Stimulated activated CD4-positive, alpha-beta T cell treated with anti-CD3 and anti-CD28 coated beads, Interleukin-4, amount 100 ng/mL, for 24 hours (primary cell): ENCODE data around the gene TTC39A.

ENCODE experiments used
- DNase-seq: peaks from one replicate; pipeline ENCODE4 v3.0.0-alpha.2; 2020

TTC39A gene

DNA sequence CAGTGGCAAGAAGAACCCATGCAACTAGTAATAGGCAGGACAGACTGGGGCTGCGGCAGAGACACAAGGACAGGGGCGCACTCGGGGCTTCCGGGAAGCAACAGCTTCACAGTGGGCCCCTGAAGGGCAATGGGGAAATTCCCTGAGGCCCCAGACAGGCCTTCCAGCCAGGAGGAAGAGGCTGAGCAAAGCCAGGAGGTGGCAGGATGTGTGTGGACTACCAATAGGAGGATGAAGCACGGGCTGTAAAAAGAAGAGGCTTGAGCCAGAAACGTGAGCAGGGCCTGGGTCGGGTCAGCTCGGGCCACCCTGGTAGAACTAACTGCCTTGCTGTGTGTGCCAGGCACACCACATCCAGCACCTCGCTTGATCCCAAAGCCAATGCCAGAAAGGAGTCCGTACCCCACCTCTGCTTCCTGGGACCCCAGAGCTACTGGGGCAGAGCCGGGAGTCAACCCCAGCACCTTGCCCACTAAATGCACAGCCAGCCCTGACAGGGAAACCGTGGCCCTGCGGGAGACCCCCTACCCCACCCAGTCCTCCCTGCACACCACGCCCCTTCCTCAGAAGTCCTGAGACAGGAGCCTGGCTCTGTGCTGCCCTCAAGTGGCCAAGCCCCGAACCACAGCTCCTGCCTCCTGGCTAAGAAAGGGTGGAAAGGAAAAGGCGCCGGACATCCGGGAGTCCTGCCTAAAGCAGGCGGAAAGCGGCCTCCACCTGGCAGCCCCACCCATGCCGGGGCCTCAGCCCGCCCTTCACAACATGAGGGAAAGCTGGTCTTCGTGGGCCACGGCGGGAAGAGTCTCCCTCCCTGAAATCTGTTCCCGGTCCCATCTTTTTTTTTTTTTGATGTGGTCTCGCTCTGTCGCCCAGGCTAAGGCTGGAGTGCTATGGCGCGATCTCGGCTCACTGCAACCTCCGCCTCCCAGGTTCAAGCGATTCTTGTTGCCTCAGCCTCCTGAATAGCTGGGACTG, 33.7 kb downstream of the TTC39A start:
- DNase-seq: peak; percentile 76

DNA sequence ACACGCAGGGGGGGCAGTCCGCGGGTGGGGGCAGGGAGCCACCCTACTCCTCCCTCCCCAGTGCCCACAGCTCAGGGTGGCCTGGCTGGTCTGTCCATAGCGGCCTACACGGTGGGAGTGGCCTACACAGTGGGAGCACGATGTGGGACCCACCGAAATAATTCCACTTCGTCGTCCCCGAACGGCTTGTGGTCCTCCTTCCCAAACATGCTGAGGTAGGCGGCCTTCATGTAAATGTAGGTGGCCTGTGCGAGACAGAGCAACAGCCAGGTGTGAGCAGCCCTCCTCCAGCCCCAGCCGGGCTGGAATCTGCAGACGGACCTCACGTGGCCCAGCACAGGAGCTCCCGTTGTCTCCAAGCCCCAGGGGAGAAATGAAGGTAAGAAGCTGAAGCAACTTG, 34.4 kb downstream of the TTC39A start:
- no peak for DNase-seq

DNA sequence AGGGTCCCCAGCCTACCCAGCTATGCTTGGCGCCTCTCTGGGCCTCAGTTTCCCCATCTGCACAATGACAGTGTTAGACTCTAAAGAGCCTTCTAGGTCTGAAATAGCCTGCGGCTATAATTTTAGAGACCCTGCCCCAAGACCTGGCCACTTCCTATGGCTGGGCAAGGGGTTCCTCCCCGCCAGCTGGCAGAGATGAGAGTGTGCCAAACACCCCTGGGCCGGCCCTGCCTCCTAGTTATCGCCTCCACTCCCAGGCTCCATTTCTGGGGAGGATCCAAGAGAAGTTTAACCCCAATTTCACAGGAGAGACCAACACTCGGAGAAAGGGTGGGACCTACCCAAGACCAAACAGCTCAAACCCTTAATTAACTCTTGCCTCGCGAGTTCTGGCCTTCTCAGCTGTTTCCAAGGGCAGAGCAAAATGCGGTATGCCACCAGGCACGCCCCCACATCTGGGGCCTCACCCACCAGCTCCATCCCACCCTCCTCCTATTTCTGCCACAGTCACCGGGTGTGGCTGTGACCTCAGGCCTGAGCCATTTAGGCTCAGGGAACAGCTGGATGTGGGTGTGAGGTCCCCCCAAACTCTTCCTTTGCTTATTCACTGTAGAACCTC, 35.7 kb downstream of the TTC39A start:
- no peak for DNase-seq

DNA sequence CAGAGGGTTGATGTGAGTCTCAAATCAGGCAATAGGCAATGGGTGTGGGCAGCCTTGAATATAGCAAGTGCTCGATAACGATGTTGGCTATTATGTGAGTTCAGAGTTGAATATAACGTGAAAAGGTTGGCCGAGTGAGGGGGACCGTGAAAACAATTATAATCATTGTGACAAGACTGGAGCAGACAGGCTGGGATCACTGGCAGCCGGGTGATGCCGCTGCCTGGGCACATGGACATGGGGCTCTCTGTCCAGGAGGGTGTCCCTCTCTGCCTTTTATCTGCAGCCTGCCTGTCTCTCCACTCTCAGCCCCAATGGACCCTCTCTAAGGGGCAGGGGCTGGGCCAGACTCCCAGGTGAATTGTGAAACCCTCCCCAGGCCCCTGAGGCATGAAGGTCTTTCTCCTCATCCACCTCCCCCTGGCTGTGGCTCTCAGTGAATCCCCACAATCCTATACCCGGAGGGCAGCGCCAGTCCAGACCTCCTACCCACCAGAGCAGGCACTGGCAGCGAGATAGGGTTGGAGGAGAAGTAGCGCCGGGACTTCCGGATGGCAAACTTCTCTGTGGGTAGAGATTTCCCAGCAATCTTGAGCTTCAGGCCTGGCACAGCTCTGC, 36.4 kb downstream of the TTC39A start:
- no peak for DNase-seq

DNA sequence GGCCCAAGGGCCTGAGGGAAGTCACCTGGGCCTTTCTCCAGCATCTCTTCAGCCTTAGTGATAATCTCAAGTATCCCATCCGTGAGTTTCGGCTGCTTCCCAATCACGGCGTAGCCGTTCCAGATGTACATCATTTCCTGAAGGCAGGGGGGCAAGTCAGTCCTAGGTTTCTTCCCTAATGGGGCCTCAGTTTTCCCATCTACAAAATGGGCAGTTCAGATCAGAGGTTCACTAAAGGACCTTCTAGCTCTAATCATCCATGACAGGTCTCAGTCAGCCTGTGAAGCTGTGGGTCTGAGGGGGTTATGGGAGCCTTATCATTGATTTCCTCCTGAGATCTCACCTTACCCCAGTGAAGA, 39.9 kb downstream of the TTC39A start:
- no peak for DNase-seq

DNA sequence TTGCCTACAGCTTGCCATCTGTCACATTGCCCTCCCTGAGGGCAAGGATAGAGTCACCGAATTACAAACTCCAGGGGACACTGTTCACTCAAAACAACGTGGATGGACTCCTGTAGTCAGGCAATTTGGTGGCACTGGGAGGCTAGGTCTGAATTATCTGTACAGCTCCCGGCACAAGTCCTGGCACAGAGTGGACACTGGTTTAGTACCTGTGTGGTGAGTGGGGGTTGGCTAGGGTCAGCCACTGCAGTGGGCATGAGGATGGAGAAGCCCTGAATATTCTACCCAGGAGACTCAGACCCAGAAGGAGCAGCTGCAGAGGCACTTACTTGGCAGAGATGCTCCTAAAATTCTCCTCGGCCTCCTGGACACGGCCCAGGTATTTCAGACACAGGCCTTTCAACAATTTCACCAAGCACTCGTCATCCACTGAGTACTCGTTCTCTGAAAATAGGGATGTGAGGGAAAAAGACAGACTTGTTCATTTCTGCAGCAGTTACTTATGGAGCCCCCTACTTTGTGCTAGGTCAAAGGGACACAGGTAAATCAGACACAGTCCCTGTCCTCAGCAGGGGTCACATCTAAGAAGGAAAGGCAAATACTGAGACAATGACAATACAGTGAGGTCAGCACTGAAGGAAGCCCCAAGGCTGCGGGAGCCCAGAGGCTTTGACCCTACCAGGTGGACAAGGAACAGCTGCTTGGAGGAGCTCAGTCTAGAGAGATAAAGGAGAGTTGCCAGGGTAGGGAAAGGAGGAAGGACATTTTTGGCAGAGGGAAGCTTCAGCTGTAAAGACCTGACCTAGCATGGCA, 40.5 kb downstream of the TTC39A start:
- DNase-seq: no peak

DNA sequence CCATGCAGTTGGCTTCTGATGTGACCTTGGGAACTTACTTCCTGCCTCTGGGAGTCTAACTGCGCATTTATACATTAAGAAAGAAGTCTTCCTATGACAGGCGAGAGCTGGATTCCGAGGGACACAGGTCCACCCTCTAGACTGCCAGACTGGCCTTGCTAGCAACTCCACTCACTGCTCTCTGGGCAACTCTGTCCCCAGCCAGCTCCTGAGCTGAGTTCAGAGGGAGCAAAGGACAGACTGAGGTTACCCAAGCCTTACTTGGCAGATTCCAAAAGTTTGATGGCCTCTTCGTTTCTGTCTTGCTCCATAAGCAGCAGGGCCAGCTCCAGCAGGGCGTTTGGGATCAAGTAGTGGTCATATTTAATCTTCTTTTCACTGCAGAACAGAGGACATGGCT, 41.8 kb downstream of the TTC39A start:
- no peak for DNase-seq

DNA sequence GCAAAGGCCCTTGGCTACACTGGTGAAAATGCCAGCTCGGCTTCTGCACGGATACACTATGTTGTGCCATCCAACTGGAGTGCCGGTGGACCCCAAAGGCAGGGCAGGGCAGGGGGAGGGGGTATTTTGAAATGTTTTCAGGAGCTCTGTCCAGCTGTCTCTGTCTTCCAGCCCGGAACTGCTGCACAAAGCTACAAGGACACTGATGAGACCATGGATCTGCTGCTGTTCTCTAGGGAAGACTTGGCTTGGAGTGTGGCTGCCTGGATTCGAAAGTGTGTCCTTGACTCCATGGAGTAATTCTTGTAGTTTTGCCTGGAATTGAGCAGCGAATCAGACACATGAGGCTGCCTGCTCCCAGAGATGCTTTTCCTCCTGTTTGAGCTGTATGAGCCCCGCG, 42.4 kb downstream of the TTC39A start:
- DNase-seq: no peak

DNA sequence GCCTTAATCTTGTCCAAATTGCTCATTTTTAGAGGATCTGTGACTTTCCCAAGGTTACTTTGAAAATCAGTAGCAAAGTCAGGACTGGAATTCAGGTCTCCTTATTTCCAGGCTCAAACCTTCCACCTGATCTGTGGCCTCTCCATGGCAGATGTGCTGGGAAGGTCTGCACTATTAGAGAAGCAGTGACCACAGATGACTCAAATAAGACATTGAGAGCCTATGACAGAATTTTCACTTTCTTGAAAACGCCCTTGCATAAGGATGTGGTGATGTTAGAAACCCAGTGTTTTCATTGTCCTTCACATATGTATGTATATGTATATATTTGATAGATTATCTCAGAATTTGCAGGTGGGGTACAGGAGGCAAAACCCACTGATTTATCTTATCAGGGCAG, 45.3 kb downstream of the TTC39A start:
- no peak for DNase-seq

DNA sequence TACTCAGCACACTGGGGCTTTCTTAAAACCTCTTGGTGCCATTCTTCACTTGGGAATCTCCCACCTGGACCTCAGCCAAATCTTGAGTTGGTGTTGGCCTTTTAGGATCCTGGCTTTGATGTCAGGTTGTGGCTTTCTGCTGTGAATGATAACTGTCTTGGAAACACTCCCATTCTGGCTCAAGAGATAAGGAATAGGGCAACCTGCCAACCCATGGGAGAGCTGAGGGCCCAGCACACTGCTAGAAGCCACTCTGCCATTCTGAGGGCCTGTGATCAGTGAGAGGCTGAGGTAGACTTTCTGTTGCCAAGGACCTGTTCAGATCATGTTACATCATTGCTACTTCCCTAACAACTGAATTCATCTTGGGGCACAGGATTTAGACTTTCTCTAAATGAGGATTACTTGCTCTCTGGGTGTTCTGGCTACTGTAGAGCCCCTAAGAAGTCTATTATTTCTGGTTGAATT, 45.8 kb downstream of the TTC39A start:
- DNase-seq: no peak

DNA sequence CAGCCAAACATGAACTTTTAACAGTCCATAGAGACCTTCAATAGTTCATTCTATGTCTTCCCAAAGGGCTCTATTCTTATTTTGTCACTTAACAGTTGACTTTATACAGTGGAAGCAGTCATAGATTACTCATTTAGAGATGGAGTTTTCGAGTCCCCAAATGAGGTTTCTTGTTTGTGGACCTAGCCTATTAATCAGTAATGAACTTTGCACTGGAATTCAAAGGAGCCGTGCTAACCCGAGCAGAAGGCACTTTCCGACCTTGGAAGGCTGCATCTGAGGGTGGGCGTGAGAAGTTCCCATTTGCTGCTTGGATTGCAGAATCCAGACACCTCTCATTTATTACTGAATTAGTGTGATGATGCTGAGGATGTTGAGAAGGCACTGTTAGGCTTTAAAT, 46.4 kb downstream of the TTC39A start:
- DNase-seq: no peak

DNA sequence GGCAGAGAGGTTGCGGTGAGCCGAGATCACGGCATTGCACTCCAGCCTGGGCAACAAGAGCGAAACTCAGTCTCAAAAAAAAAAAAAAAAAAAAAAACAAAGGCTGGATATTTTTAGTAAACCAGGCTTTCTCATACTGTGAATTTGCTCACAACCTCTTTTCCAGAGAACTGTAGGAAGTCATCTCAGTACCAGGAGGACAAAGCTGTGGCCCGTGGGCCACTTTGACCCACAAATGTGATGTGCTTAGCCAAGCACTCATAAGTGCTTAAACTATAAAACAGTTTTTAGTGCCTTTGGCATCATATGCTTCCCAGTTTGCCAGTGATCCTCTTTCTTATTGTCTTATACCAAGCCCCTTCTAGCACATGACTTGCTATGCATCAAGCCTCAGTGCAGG, 47.8 kb downstream of the TTC39A start:
- no peak for DNase-seq

DNA sequence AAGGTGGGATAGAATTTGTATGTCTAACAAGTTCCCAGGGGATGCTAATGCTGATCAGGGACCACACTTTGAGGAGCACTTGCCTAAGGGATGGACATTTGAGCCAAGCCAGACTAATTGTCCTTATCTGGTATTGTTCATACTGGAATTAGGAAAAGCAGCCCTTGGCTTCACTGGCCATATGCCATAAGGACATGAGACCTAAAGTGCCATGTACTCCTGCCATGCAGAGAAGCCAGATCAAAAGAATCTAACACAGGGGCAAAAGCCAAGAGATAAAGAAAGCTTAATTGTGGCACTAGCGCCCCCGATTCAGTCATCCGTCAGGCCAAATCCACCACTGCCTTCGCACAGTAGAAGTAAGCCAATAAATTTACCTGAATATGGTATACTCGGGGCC, 48.6 kb downstream of the TTC39A start:
- no peak for DNase-seq

DNA sequence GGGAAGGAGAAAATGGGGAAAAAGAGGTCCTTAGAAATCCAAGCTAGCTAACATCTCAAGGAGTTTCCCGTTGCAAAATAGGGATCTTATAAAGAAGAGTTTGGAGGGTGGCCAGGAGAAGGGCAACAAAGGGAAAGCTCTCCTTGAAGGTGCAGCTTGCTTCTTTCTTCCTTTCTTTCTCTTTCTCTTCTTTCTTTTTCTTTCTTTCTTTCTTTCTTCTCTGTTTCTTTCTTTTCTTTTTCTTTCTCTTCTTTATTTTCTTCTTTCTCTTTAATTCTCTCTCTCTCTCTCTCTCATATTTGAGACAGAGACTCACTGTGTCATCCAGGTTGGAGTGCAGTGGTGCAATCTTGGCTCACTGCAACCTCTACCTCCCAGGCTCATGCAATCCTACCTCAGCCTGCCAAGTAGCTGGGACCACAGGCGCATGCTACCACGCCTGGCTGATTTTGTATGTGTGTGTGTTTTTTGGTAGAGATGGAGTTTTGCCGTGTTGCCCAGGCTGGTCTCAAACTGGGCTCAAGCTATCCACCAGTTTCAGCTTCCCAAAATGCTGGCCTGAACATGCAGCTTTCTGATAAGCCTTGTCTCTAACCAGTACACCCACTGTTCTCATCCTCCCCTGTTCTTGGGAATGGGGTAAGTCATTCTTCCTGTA, 49.9 kb downstream of the TTC39A start:
- no peak for DNase-seq

DNA sequence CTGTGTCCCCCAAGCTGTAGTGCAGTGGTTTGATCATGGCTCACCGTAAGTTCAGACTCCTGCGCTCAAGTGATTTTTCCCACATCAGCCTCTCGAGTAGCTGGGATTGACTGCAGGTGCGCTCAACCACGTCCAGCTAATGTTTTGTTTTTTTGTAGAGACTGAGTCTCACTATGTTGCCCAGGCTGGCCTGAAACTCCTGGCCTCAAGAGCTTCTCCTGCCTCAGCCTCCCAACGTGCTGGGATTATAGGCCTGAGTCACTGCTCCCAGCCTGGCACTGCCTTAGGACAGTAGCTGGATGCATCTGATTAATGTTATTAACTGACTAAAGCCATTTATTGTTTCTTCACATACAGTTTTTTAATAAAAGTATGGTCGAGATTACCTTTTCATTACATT, 54.1 kb downstream of the TTC39A start:
- DNase-seq: no peak

DNA sequence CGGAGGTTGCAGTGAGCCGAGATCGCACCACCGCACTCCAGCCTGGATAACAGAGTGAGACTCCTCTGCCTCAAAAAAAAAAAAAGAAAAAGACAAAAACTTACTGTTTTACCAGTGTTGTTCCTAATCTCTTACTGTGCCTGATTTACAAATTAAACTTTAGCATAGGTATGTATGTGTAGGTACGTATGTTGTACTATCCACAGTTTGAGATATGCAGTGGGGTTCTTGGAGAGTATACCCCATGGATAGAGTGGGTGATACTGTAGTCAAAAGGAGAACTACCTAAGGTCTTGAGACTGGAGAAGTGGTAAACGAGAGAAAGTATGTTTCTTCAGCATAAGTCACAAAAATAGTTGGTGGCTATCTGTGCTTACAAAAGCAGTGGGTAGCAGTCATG, 55.7 kb downstream of the TTC39A start:
- no peak for DNase-seq

DNA sequence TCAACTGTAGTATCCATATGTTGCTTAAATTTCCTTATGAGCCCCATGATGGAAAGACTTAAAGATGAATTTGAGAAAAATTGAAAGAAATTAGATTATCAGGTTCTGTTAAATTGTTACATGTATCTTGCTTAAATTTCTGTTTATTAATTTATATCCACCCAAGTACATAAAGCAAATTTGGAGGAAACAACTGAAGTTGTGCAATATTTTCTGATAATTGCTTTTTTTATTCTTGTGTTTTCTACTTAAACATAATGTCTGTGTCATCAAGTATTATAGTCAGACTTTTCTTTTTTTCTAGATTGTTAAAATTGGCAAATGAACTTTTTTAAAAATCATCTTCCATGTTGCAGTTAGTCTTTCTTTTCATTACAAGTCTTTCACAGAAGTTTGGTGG, 57.4 kb downstream of the TTC39A start:
- no peak for DNase-seq

DNA sequence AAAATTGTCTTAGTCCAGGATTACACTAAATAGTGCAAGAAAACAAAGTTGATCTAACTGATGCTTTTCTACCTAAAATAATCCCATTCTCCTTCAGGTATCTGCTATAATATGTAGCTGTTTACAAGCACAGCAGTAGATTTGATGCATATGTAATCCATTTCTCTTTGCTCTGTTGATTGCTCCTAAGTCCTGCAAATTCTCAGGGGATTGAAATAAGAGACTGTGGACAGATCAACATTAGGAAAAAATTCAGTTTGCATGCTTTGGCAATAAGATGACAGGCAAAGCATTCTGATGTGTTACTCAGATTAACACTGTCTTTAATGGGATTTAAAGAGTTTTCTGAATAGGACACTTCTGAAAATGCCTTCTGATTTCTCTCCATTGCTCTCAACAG, 59.6 kb downstream of the TTC39A start:
- DNase-seq: no peak

DNA sequence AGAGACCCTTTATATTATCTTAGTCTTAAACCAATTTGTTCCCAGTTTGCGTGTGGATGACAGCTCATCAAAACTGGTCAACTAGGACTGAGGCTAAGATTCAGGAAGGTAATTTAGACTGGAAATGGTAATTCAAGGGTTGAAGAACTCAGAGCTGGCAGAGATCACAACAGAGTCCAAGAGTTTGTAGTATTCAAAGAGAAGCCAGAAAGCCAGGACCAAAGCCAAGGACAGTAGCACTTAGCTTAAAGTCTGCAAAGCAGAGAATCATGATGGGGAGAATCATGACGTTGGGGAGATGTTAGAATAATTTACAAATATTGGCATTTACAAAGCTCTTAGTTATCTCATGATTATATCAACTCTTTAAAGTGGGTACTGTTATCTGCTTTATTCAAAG, 61.7 kb downstream of the TTC39A start:
- DNase-seq: no peak

DNA sequence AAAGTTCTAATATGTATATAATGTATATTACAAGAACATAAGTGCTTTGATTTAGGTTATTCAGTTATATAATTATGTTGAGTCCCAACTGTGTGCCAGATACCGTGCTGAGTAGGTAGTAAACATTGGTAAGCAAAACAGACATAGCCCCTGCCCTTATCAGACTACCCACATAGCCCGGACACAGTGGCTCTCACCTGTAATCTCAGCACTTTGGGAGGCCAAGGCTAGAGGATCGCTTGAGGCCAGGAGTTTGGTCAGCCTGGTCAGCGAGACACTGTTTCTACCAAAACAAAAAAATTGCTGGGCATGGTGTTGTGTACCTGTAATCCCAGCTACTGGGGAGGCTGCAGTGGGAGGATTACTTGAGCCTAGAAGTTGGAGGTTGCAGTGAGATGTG, 63.6 kb downstream of the TTC39A start:
- no peak for DNase-seq

DNA sequence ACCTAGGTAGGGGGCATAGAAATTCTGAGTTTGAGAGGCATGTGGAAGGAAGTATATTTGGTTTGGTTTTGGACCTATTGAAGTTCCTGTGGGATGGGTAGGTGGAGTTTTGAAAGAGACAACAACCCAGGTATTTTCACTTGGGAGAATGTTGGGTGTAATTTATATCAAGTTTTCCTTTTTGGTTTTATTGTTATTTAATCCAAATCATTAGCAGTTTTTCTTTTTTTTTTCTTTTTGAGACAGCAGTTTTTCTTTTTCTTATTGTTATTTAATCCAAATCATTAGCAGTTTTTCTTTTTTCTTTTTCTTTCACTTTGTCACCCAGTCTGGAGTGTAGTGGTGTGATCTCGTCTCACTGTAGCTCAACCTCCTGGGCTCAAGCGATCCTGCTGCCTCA, 64.2 kb downstream of the TTC39A start:
- DNase-seq: no peak

DNA sequence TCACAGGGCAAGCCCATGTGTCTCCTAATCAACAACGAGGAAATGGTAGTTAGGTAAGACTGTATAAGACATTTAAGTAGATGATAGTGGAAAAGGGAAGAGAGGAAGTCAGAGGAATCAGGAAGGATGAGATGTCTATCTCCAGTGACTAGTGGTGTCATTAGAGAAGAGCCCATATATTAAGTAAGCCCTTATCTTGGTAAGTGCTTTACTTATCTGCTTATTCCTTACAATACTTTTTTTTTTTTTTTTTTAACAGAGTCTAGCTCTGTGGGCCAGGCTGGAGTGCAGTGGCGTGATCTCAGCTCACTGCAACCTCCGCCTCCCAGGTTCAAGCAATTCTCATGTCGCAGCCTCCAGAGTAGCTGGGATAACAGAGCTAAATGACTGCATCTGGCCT, 64.7 kb downstream of the TTC39A start:
- no peak for DNase-seq

DNA sequence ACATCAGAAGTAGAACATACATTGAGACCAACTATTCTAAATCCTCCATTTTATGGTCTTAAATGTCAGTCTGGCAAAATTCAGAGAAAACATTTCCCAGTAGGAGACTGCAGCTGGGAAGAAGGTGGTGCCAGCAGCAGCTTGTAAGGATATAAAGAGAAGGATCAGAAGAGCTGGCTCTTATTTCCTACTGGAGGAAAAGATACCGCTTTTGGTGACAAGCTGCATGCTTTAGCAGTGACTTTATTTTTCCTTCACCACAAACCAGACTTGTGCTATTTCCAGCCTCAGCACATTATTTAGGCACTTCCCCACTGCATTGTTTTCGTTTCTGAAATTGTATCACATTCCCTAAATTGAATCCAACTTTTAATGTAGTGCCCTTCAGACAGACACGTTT, 65.9 kb downstream of the TTC39A start:
- DNase-seq: no peak
